Activated CD8-positive, alpha-beta memory T cell treated with anti-CD3 and anti-CD28 coated beads for 4 hours (primary cell): ENCODE data around the gene RAG2.
A peak's percentile ranks its signal among the peaks of the same experiment; 100 is the strongest.
"Not testable (repeated sequence)": the region's sequence is repeated elsewhere in the genome, so short reads cannot be mapped to it uniquely, and the experiment has no call there.

ENCODE experiments used
- DNase-seq, 2 donors: peaks; one replicate each; pipeline ENCODE4 v3.0.0-alpha.2; 2020; ENCODE audit warnings: low read depth in 2 of 2

The RAG2 gene

DNA sequence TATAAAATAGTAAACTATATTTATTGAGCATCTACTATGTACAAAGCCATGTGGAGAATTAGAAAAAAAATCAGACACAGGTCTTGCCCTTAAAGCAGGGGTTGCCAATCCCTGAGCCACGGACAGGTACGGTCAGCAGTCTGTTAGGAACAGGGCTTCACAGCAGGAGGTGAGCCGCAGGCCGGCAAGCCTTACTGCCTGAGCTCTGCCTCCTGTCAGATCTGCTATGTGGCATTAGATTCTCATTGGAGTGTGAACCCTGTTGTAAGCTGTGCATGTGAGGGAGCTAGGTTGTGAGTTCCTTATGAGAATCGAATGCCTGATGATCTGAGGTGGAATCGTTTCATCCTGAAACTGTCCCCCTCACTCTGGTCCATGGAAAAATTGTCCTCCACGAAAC, 2.1 kb upstream of the RAG2 start:
- DNase-seq = no peak

DNA sequence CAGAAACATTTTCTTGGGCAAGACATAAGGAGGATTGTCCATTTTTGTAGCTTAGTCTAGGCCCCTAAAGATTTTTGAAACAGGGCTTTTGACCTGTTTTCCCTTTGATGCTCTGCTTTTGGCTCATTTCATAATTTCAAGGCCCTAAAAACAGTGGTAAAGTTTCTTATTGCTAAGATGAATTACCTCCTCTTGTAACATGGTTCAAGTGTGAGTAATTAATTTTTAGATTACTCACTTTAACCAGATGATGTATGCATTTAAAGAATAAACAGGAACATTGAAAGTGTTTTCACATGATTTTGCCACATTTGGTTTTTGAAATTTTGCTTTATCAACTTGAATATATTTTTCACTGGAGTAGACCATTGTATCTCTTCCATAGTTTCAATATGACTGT, 1.2 kb downstream of the RAG2 start:
- no peak for DNase-seq

DNA sequence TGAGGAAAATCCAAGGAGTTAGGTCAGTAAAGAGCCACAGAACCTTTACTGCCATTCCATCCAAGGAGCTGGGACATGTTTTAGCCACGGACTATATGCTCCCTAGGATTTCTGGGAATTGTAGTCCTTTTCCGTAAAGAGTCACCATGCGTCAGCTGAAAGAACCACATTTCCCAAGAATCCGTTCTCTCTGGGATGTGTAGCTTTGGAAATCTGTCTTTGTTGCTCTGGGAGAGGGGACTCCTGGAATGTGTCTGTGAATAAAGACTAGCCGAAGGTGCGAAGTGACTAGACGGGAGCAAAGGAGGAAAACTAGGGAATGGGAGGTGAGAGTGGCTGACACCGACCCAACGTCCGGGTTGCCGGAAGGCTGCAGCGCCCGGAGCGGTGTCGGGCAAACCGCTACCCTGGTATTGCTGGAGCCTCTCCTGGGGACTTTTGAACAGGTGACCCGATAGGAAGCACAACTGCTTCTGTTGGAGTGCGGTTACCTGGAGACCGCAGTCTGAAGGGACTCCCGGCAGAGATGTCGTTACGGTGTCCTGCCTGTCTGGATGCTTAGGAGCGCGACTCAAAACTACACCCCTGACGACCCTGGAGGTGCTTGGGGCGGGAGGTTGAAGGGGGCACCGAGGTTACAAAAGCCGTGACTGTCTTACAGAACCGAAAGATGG, 3.6 kb downstream of the RAG2 start, which contains the start of gene IFTAP:
Gene IFTAP, plus strand, starts transcription at position 187 of the 674 bp plus-strand sequence. CDS start 15,602 bp downstream, outside the sequence.
- DNase-seq = no peak

DNA sequence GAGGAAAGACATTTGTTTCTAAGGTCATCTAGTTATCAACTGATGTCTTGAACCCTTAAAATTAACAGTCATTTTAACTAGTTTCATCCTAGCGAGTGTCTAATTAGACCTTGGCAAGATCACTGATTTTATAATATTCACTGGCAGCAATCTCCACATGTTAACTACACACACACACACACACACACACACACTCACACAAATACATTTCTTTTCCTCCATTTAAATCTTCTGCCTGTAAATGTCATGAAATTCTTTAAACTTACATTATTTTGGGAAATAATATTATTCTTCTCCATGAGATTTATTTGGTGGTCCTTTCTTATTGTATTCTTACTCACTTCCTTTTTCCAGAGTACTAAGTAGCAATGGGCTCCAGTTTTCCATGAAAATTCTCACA, 6.6 kb downstream of the RAG2 start:
- DNase-seq = no peak

DNA sequence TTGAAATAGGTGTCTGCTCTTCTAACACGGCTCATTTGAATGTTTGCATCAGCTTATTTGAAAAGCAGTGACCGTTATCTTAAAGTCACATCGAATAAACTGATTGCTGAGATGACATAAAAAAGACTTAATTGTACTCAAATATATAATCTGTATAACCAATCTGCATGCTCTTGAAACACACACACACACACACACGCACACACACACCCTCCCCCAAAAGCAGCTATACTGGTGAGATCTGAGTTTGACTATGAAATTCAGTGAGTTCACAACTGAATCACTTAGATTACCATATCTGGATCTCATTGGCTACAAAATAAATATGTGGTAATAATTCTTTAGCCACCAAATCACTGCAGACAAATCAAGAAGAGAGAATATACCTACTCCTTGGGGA, 7.5 kb downstream of the RAG2 start:
- DNase-seq = no peak

DNA sequence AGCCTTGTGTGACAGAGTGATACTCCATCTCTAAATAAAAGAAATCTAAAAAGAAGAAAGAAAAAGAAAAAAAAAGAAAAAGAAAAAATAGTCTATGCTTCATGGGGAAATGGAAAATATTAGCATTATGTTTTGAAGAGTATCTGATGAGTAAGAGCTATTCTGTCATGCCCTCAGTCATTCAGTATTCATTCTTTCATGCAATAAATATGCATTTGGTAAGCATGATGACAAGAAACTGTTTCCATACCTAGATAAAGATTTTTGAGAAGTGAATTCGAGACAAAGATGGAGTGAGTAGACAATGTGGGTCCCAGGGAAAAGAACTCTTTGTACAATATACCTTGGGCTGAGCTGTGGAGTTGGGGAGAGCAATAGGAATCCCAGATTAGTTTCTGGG, 9.9 kb downstream of the RAG2 start:
- no peak for DNase-seq

DNA sequence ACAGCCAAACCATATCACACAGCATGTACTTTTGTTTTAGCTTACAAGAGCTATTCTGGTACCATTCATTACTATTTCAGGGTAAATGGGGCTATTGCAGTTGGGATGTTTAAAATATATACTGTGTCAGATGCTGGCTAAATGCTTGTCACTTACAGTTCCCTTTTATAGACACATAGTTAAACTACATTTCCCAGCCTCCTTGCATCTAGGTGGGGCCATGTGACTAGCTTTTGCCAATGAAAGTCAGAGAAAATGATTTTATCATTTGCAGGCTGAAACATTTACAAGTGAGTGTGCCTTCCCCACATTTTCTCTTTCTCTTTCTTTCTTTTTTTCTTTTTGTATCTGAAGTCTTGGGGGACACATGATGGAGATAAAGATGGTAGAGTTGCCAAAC, 11.5 kb downstream of the RAG2 start:
- no peak for DNase-seq

DNA sequence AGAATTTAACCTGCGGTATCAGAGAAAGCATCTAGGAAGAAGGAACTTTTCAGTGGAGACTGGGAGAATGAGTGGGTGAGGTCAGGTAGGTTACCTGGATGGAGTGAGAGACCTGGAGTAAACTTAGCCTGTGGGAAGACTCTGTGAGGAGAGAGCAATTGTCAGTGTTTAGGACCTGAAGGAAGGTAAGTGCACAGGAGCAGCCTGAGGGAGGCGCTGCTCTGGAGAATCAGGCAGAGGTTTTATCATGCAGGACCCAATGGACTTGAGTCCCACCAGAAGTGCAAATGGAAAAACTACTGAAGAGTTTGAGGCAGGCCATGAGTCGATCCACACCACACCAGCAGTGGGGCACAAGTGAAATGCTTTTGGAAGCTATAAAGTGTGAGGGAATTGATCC, 14.4 kb downstream of the RAG2 start:
- DNase-seq = no peak

DNA sequence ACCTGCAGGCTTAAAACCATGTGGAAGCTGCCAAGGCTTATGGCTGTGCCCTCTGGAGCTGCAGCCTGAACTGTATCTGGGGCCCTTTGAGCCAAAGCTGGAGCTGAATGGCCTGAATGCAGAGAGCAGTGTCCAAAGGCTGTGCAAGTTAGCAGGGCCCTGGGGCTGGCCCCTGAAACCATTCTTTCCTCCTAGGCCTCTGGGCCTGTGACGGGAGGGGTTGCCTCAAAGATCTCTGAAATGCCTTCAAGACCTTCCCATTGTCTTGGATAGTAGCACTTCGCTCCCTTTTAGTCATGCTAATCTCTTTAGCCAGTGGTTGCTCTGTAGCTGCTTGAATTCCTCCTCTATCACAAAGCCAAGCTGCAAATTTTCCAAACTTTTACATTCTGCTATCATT, 16.5 kb downstream of the RAG2 start:
- DNase-seq = no peak

DNA sequence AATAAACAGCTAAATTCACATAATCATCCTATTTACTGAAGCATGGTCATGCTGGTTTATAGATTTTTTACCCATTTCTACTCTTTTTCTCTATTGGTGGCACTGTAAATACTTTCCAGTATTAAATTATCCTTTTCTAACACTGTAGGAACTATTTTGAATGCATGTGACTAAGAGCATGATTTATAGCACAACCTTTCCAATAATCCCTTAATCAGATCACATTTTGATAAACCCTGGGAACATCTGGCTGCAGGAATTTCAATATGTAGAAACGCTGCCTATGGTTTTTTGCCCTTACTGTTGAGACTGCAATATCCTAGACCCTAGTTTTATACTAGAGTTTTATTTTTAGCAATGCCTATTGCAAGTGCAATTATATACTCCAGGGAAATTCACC, 19.6 kb downstream of the RAG2 start:
- DNase-seq = no peak

DNA sequence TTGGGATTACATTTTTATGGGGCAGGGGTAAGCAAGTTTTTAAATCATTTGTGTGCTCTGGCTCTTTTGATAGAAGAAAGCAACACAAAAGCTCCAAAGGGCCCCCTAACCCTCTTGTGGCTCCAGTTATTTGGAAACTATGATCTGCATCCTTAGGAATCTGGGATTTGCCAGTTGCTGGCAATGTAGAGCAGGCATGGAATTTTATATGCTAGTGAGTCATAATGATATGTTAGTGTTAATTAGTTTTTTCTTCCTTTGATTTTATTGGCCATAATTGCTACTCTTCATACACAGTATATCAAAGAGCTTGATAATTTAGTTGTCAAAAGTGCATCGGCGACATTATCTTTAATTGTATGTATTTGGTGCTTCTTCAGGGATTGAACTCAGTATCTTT, 20.2 kb downstream of the RAG2 start:
- no peak for DNase-seq

DNA sequence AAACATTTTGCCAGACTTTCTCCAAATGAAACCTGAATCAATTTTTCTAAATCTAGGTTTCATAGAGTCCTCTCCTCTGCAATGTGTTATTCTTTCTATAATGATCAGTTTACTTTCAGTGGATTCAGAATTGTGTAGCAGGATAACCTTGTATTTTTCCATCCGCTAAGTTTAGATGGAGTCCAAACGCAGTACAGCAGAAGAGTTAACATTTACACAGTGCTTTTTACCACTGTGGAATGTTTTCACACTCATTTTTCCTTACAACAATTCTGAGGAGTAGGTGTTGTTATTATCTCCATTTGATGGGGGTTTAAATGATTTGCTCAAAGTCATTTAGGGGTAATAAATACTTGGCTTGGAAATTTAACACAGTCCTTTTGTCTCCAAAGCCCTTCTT, 20.7 kb downstream of the RAG2 start:
- DNase-seq = no peak

DNA sequence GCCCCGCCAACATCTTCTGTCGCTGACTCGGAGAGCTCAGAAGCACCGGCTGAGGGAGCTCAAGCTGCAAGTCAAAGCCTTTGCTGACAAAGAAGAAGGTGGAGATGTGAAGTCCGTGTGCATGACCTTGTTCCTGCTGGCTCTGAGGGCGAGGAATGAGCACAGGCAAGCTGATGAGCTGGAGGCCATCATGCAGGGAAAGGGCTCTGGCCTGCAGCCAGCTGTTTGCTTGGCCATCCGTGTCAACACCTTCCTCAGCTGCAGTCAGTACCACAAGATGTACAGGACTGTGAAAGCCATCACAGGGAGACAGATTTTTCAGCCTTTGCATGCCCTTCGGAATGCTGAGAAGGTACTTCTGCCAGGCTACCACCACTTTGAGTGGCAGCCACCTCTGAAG, 23.6 kb downstream of the RAG2 start:
- no peak for DNase-seq

DNA sequence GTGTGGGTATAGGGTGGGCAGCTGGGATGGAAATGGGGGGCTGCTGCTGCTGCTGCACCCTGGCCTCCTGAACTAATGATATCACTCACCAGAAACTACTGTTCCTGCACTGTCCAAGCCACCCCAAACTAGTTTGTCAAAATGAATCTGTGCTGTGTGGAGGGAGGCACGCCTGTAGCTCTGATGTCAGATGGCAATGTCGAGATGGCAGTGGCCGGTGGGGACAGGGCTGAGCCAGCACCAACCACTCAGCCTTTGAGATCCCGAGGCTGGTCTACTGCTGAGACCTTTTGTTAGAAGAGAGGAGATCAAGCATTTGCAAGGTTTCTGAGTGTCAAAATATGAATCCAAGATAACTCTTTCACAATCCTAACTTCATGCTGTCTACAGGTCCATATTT, 28.9 kb downstream of the RAG2 start:
- DNase-seq = no peak

DNA sequence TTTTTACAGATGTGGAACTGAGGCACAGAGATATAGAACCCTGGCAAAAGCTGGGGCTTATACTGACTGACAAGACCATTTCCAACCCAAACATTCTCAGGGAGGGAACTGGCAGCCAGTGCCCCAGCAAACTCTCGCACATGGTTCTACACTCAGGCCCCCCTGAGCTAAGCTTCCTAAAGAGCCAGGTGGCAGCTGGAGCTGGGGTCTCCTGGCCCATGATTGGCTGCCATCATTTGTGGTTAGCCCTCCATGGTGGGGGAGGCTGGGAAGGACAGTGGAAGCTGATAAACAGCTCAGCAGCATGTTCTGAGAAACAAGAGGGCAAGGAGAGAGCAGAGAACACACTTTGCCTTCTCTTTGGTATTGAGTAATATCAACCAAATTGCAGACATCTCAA, 30.3 kb downstream of the RAG2 start, which contains the start of gene RAG1:
Gene RAG1, plus strand, starts transcription at position 314 of the 400 bp plus-strand sequence. CDS start 5,298 bp downstream, outside the sequence.
- no peak for DNase-seq

DNA sequence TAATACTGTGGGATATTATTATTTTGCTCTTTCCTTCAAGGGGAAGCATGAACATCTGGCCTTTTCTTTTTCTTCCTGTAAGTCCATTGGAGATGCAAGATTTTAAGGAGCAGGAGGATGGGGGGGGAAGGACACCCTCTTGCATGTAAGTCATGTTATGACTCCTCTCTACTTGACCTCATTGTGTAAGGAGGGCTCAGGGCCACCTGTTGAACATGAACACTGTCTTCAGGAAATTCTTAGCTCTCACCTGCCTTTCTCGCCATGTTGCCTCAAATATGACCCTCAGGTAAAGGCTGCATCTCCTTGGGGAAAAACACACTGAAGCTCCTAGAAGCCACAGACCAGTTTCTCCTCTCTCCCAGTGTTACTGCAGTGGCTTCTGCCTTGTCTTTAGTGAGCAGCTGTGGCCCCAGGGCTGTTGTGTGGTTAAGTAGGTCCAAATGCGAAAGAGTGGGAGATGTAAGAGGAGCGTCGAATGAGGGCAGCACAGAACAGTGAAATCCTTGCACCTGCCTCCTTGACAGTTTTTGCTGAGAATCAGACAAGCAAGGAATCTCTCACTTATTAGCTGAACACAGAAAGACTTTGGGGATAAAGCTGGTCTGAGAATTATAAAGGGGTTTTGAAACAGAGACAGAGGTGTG, 31.5 kb downstream of the RAG2 start:
- no peak for DNase-seq

DNA sequence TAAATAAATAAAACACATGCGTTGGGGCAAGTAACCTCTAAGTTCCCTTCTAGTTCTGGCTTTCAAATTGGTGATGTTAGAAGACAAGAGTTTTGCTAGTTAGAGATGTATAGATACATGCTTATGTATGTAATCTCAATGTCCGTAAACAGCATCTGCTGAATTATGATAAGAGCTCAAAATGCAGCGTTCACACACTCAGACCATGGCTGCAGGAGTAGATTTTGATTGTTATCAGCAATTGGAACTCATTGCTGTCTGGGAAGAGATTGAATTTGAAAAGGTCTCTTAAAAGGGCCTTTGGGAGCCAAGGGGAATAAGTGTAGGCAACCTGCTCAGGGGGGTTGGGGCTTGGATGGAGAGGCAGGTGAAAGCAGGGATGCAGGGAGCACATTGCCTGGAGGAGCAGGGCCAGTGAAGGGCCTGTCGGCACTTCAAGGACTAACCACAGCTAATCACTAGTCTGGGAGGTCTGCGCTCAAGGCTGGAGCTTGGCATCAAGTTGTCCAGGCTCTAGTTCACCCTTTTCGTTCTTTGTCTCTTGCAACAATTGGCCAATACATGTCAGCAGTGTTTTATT, 32.9 kb downstream of the RAG2 start:
- no peak for DNase-seq

DNA sequence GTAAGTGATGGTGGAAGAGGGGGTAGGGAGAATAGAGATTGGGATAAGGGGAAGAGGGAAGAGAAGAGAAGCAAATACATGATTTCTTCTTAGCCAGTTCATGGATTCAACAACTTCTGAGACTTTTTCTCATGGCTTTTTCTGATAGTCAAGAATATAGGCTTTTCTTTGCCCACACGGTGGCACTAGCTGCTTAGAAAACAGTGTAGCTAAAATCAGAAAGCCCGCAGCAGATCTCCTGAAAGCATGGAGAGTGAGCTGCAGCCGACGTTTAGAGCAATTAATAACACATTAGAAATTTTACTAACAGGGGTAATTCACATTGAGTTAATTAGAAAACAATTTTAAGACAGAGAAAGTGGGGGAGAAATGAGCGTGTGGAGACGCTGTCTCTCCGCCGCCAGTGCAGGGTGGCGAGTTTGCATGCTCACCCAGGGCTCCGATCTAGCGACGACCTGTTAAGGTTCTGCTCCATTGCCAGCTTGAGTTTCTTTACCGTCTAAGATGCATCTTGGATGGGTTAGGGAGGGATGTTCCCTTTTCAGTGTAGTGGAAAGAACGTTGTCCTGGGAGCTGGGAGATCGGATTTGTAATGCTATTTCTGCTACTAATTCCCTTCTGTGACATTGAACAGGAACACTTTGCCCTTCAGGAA, 33.5 kb downstream of the RAG2 start:
- DNase-seq = peak in 1 of 2 donors; percentile 6

DNA sequence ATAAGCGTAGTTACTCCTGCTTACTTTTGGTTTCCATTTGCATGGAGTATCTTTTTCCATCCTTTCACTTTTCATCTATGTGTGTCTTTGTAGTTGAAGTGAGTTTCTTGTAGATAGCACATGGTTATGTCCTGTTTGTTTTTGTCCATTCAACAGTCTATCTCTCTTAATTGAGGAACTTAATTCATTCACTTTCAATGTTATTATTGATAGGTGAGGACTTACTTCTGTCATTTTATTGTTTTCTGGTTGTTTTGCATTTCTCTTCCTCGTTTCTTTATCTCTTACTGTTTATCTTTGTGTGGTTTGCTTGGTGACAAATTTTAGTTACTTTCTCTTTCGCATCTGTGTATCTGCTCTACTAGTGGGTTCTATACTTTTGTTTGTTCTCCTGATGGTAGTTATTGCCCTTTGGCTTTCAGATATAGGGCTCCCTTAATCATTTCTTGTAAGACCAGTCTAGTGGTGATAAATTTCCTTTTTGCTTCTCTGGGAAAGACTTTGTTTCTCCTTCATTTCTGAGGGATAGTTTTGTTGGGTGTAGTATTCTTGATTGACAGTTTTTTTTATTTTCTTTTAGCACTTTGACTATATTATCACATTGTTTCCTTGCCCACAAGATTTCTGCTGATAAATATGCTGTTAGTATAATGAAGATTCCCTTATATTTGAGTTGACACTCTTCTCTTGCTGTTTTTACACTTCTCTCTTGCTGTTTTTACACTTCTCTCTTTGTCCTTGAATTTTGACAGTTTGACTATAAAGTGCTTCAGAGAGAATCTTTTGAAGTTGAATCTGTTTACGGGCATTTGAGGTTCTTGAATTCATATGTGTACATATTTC, 39.2 kb downstream of the RAG2 start:
- no peak for DNase-seq

DNA sequence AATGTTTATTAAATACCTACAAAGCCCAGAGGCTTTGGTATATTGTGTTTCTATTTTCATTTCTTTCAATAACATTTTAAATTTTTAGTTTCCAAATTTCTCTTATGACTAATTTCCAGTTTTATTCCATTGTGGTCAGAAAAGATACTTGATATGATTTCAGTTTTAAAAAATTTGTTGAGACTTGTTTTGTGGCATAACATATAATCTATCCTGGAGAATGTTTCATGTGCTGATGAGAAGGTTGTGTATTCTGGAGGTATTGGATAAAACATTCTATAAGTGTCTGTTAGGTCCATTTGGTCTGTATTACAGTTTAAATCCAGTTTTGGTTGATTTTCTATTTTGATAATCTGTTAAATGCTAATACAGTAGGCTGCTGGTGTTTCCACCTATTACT, 40.0 kb downstream of the RAG2 start:
- no peak for DNase-seq

DNA sequence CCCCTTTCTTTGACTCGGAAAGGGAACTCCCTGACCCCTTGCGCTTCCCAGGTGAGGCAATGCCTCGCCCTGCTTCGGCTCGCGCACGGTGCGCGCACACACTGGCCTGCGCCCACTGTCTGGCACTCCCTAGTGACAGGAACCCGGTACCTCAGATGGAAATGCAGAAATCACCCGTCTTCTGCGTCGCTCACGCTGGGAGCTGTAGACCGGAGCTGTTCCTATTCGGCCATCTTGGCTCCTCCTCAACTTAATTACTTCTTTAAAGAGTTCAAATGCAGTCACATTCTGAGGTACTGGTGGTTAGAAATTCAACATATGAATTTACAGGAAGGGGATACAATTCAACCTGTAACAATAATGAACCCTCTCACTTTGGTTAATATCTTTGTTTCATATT, 40.6 kb downstream of the RAG2 start:
- not testable (repeated sequence) for DNase-seq
